Smooth muscle cell (in vitro differentiated cells): ENCODE data around the gene SLC36A3. TPM values are rescaled to one million over a fixed set of nuclear protein-coding genes. Genes with fewer than 3 reads are reported as not detected.

Experiments
- DNase-seq: peaks from one replicate; lab custom pipeline; 2025; ENCODE audit not compliant: unreplicated experiment; lab: John Stamatoyannopoulos, UW
- H2AFZ ChIP-seq: fragments of 200-600 bp; sonication (generic); 2 replicates; pipeline ENCODE4 v1.6.0; 2016; ENCODE audit warnings: antibody characterized with exemption, low read depth, mild to moderate bottlenecking
- H3F3A ChIP-seq: fragments of 200-600 bp; sonication (generic); 2 replicates; pipeline ENCODE4 v1.6.0; 2017; ENCODE audit warnings: antibody characterized with exemption, low read depth
- H3K27ac ChIP-seq: fragments of 200-600 bp; sonication (generic); 2 replicates; pipeline ENCODE4 v1.5.1; 2016; ENCODE audit warnings: low read depth, mild to moderate bottlenecking
- H3K27me3 ChIP-seq: fragments of 200-600 bp; sonication (generic); 2 replicates; pipeline ENCODE4 v1.6.1; 2016; ENCODE audit warnings: low read depth, mild to moderate bottlenecking
- H3K36me3 ChIP-seq: fragments of 200-600 bp; sonication (generic); 2 replicates; pipeline ENCODE4 v1.5.1; 2016; ENCODE audit warnings: low read depth
- H3K4me1 ChIP-seq: fragments of 200-600 bp; sonication (generic); 2 replicates; pipeline ENCODE4 v1.5.1; 2016; ENCODE audit warnings: low read depth
- H3K4me2 ChIP-seq: fragments of 200-600 bp; sonication (generic); 2 replicates; pipeline ENCODE4 v1.6.0; 2016; ENCODE audit warnings: mild to moderate bottlenecking
- H3K4me3 ChIP-seq: fragments of 200-600 bp; sonication (generic); 2 replicates; pipeline ENCODE4 v1.5.1; 2016; ENCODE audit warnings: mild to moderate bottlenecking
- H3K79me2 ChIP-seq: fragments of 200-600 bp; sonication (generic); 2 replicates; pipeline ENCODE4 v1.6.0; 2016; ENCODE audit warnings: low read depth, mild to moderate bottlenecking
- H3K9ac ChIP-seq: fragments of 200-600 bp; sonication (generic); 2 replicates; pipeline ENCODE4 v1.6.0; 2016; ENCODE audit warnings: low read depth
- H3K9me3 ChIP-seq: fragments of 200-600 bp; sonication (generic); replicated peaks from 2 replicates; pipeline ENCODE4 v1.5.1; 2016; ENCODE audit warnings: low read depth
- H4K20me1 ChIP-seq: fragments of 200-600 bp; sonication (generic); 2 replicates; pipeline ENCODE4 v1.6.0; 2016; ENCODE audit warnings: low read depth
- WGBS: methylation state at CpG from one replicate; pipeline ENCODE4 v1.1.7; 2016; ENCODE audit warnings: low lambda C conversion rate; 5-methylcytosine and 5-hydroxymethylcytosine counted together
- polyA plus RNA-seq: library from polyadenylated mRNA; unstranded; fragments of >200 nt; fragmentation: Nextera tagmentation; extraction: Ambion mirVana; gene quantifications from 2 replicates; pipeline ENCODE4 v1.2.1, GENCODE V29; 2016
- total RNA-seq: library from RNA; depleted of rRNA; stranded (reverse); fragments of >200 nt; gene quantifications from 2 replicates; pipeline ENCODE4 v1.2.3, GENCODE V29; 2014
- TF ChIP-seq, protein P1 (sequence below): fragments of 200-600 bp; sonication (generic); IDR thresholded peaks from 2 replicates; pipeline ENCODE4 v1.5.1; 2017; ENCODE audit warnings: borderline replicate concordance, mild to moderate bottlenecking, antibody characterized with exemption; ENCODE audit not compliant: insufficient read depth, poor library complexity, severe bottlenecking

Gene SLC36A3
- total and polyA plus RNA-seq, 2 experiments from 2014 or later: not detected

DNA sequence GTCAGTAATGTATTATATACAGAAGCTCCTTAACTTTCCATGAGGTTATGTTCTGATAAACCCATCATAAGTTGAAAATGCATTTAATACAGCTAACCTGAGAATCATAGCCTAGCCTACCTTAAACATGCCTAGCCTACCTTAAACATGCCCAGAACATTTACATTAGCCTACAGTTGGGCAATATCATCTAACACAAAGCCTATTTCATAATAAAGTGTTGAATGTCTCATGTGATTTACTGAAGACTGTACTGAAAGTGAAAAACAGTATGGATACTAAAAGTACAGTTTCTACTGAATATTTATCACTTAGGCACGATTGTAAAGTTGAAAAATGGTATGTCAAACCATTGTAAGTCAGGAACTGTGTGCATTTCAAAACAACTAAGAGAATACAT, 49.0 kb downstream of the SLC36A3 start:
- no peaks in the 10 kb centered on the region for H3K36me3 ChIP-seq
- WGBS: 91% methylated on average over 1 of the region's 1 CpG
- H3K27ac ChIP-seq: no peak overlapping the region
- H3K27me3 ChIP-seq: no peaks in the 10 kb centered on the region
- no peaks in the 10 kb centered on the region for H3K9me3 ChIP-seq
- TF ChIP-seq, protein P1, sequence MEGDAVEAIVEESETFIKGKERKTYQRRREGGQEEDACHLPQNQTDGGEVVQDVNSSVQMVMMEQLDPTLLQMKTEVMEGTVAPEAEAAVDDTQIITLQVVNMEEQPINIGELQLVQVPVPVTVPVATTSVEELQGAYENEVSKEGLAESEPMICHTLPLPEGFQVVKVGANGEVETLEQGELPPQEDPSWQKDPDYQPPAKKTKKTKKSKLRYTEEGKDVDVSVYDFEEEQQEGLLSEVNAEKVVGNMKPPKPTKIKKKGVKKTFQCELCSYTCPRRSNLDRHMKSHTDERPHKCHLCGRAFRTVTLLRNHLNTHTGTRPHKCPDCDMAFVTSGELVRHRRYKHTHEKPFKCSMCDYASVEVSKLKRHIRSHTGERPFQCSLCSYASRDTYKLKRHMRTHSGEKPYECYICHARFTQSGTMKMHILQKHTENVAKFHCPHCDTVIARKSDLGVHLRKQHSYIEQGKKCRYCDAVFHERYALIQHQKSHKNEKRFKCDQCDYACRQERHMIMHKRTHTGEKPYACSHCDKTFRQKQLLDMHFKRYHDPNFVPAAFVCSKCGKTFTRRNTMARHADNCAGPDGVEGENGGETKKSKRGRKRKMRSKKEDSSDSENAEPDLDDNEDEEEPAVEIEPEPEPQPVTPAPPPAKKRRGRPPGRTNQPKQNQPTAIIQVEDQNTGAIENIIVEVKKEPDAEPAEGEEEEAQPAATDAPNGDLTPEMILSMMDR: no peak
- H4K20me1 ChIP-seq: no peaks in the 10 kb centered on the region
- peak overlapping the region; percentile 100 for H3K4me2 ChIP-seq
- peak overlapping the region; percentile 96 for H3K4me3 ChIP-seq
- peaks cover 7% of the 10 kb centered on the region for H3K4me1 ChIP-seq
- DNase-seq: no peak
- no peaks in the 10 kb centered on the region for H3F3A ChIP-seq
- no peak overlapping the region for H3K9ac ChIP-seq
- peaks cover 23% of the 10 kb centered on the region for H3K79me2 ChIP-seq
- no peak overlapping the region for H2AFZ ChIP-seq

DNA sequence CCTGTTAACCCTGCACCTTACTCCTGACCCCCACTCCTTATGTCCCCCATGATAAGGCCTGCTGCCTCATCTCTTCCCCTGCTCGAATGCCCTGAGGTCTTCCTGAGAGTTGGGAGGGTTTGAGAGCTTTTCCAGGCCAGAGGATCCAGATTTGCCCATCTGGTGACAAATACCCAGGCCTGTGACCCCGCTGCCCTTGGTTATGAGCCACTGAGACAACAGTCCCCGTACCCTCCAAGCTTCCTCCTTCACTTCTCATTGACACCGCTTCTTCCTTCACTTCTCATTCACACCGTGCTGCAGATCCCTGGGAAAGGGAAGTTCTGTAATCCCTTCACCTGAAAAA, 50.0 kb downstream of the SLC36A3 start:
- peak overlapping the region; percentile 96 for H3K4me3 ChIP-seq
- H3K36me3 ChIP-seq: no peaks in the 10 kb centered on the region
- no peaks in the 10 kb centered on the region for H3K27me3 ChIP-seq
- H3K4me2 ChIP-seq: peak overlapping the region; percentile 100
- peaks cover 23% of the 10 kb centered on the region for H3K79me2 ChIP-seq
- WGBS: 31% methylated on average over 5 of the region's 5 CpGs
- peak overlapping the region; percentile 97 for H2AFZ ChIP-seq
- H3K9ac ChIP-seq: peak overlapping the region; percentile 67
- peak overlapping the region; percentile 59 for H3K27ac ChIP-seq
- H3K4me1 ChIP-seq: peaks cover 7% of the 10 kb centered on the region
- H3K9me3 ChIP-seq: no peaks in the 10 kb centered on the region
- H4K20me1 ChIP-seq: no peaks in the 10 kb centered on the region
- no peak for DNase-seq
- TF ChIP-seq, protein P1: no peak
- no peaks in the 10 kb centered on the region for H3F3A ChIP-seq

DNA sequence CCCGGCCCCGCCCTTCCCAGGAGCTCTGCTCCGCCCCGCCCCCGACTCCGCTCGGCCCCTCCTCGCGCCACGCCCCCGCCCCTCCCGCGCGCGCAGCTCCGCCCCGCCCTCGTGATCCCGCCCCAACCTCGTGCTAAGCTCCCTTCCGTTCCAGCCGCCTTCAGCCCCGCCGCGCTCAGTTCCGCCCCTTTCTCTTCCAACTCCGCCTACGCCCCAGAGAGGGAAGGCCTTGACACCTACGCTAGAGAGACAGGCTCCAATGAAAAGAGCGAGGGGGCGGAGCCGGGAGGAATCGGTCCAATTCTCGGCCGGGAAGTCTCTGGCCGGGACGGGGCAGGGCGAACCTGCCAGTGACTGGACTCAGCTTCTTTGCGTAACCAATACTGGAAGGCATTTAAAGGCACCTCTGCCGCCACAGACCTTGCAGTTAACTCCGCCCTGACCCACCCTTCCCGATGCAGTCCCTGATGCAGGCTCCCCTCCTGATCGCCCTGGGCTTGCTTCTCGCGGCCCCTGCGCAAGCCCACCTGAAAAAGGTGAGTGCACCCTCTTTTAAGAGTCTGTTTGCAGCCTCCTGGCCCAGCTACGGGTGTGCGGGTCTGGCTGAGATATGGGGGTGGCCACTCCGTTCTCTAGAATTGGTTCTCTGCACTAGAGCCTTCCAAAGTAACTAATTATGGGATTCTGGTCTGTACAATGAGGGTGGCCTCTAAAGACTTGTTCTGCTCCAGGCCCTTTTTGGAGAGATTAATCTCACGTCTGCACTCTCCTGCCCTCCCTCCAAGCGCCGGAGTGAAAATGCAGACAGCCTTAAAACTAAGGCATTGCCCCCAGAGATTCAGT, 50.6 kb downstream of the SLC36A3 start, which contains the start of gene GM2A:
GM2A (plus strand) TSS at position 424 of the 843 bp plus-strand sequence; CDS start at position 456, 32 bp downstream.
- H3K27ac ChIP-seq: peak within 1 kb of the TSS; percentile 59
- WGBS: under 1% methylated on average over 47 of the region's 52 CpGs

More for the DNA sequence above, 50.6 kb downstream of the SLC36A3 start, which contains the start of gene GM2A:
- peak within 1 kb of the TSS; percentile 97 for H2AFZ ChIP-seq
- H4K20me1 ChIP-seq: no peaks in the 10 kb centered on the region
- peaks cover 7% of the 10 kb centered on the region for H3K4me1 ChIP-seq
- no peaks in the 10 kb centered on the region for H3K9me3 ChIP-seq
- H3F3A ChIP-seq: no peaks in the 10 kb centered on the region
- H3K79me2 ChIP-seq: peaks cover 23% of the 10 kb centered on the region
- TF ChIP-seq, protein P1: no peak
- peak within 1 kb of the TSS; percentile 96 for H3K4me3 ChIP-seq
- peak within 1 kb of the TSS; percentile 100 for H3K4me2 ChIP-seq
- H3K9ac ChIP-seq: peak within 1 kb of the TSS; percentile 67
- peak; percentile 97 for DNase-seq
- no peaks in the 10 kb centered on the region for H3K36me3 ChIP-seq
- no peaks in the 10 kb centered on the region for H3K27me3 ChIP-seq
